HG02642 (cell line): ENCODE results near the gene OR2AT4.
"Not testable (repeated sequence)": the region's sequence is repeated elsewhere in the genome, so short reads cannot be mapped to it uniquely, and the experiment has no call there.

Experiments used
- ATAC-seq: cut with Tn5 transposase; IDR thresholded peaks from one replicate; pipeline ENCODE4 v1.9.1; 2021; ENCODE audit warnings: mild to moderate bottlenecking; ENCODE audit not compliant: unreplicated experiment, poor library complexity

OR2AT4 gene

DNA sequence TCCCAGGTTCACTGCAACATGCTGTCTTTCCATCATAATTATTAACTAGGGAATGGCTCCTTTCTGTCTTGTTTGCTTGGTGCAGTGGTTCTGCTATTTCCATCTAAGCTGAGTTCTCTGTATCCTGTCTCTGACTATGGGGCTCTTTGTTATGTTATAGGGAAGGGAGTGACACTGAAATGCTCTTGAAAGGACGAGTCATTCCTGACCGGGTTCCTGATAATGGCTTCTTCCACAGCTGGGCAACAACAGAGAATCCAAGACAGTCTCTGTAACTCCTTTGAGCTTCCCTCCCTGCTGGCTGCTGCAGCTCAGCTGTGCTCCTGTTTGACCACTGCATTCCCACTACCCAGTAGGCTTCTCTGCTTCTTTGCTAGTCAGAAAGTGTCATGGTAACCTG is 24.1 kb downstream of the OR2AT4 start:
- no peak for ATAC-seq

DNA sequence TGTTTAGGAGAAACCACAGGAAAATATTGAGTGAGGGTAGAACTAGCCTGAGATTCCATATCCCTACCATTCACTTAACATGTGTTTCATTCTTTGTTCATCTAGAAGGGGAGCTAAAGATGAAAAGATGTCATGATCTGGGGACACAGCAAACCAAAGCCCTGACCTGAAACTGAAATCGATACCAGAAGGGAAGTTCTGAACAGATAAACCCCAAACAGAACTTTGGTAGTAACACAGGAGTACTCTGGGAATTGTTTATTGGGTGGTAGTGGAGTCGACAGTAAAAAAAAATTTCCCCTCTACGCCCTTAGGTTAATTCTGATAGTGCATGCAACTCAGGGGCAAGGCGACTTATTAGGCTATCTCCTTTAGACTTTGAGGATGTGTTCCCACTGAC is 27.2 kb downstream of the OR2AT4 start:
- no peak for ATAC-seq

DNA sequence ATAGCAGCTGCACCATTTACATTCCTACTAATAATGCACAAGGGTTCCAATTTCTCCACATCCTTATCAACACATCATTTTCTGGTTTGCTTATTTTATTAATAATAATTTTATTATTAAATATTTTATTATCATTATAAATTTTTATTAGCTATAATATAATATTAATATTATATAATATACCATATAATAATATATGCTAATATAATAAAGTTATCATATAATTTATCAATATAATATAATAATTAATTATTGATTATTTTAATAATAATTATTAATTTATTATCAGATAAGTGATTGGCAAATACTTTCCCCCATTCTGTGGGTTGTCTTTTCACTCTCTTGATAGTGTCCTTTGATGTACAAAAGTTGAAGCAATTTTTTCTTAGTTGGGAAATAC is 27.7 kb downstream of the OR2AT4 start:
- no peak for ATAC-seq

GRCh38 chr11:75068559-75068958 is 28.1 kb downstream of the OR2AT4 start:
- ATAC-seq, result no peak

DNA sequence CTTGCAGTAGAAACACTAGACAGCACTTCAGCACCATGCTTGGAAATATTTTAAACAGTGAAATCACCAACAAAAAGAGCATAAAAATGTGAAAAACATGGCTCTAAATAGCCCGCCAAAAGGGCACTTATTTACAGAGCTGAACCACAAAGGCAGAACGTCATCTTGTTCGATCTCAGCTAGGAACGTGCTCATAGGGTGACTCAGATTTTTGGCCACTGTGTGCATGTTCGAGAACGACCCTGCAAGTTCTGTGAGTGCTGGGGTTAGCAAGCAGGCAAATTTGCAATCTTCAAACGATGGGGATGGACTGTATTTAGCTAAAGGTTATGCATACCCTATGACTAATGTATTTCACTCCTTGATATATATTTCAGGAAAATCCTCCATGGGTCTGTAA is 30.6 kb downstream of the OR2AT4 start:
- ATAC-seq, result no peak

DNA sequence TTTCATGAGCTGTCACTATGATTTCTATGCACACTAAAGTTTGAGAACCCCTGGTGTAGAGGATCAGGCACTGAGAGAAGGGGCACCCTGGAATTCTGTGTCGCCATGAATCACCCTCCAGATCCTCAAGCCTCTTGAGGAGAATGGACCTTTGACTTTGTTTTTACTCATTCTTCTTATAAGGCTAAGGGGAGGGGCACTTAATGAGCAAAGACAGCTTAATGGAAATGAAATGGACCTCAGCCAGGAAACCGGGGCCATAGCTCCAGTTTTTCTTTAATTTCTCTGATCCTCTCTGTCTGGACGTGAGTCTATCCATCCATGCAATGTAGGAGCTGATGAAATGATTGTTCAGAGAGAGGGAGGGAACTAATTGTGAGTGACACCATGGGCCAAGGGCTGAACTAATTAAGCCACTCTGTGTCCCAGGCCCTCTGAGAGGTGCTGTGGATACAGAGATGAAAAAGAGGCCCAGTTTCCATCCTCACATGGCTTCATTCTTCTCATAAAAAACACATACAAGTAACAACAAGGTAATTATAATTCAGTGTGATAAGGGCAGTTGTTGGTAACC is 32.8 kb downstream of the OR2AT4 start:
- ATAC-seq, result no peak

GRCh38 chr11:75059299-75059698 is 37.4 kb downstream of the OR2AT4 start:
- ATAC-seq, result no peak

DNA sequence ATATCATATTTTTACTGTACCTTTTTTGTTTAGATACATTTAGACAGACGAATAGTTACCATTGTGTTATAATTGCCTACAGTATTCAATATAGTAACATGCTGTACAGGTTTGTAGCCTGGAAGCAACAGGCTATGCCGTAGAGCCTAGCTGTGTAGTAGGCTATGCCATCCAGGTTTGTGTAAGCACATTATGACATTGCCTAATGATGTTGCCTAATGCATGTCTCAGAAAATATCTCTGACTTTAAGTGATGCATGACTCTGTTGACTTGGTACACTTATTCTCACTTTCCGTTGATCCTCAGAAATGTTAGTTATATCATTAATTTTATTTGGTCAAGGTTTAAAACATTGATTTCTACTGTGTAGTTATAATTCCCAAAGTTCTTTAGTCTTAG is 39.9 kb downstream of the OR2AT4 start:
- no peak for ATAC-seq

DNA sequence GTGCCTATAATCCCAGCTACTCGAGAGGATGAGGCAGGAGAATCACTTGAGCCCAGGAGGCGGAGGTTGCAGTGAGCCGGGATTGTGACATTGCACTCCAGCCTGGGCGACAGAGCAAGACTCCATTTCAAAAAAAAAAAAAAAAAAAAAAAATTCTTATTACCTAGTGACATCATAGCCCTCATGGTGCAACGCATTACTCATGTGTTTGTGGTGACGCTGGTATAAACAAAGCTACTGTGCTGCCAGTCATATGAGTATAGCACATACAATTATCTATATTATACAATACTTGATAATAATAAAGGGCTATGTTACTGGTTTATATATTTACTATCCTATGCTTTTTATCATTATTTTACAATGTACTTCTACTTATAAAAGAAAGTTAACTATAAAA is 41.2 kb downstream of the OR2AT4 start:
- no peak for ATAC-seq

GRCh38 chr11:75052457-75052856 is 44.2 kb downstream of the OR2AT4 start:
- ATAC-seq, result no peak

GRCh38 chr11:75051043-75051442 is 45.6 kb downstream of the OR2AT4 start:
- ATAC-seq, result no peak

DNA sequence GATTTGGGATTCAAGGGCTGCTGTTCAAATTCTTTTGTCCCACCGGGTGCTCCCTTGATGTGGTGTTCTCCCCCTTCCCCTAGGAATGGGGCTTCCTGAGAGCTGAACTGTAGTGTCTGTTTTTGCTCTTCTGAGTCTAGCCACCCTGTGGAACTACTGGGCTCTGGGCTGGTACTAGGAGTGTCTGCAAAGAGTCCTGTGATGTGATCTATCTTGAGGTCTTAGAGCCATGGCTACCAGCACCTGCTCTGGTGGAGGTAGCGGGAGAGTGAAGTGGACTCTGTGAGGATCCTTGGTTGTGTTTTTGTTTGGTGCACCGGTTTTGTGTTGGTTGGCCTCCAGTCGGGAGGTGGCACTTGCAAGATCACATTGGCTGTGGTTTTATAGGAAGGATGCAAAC is 46.2 kb downstream of the OR2AT4 start:
- ATAC-seq, result no peak

DNA sequence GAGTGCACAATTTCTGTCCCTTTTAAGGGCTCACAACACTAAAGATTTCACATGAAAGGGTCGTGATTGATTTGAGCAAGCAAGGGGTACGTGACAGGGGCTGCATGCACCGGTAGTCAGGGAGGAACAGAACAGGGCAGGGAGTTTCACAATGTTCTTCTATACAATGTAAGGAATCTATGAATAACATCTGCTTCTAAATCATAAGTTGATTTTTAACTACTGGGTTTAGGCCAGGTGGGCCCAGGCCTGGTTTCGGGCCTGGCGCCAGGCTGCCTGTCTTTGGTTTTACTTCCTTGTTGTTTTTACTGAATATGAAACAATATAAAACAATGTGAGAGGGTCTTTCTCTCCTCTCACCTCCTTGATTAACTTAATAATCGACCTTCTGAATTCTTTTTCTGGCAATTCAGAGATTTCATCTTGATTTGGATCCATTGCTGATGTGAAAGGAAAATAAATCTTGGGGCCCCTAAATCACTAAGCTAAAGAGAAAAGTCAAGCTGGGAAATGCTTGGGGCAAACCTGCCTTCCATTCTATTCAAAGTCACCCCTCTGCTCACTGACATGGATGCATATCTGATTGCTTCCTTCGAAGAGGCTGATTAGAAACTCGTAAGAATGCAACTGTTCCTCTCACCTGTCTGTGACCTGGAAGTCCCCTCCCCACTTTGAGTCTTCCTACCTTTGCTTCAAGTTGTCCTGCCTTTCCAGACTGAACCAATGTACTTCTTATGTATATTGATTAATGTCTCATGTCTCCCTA is 47.0 kb downstream of the OR2AT4 start:
- ATAC-seq, result not testable (repeated sequence)

DNA sequence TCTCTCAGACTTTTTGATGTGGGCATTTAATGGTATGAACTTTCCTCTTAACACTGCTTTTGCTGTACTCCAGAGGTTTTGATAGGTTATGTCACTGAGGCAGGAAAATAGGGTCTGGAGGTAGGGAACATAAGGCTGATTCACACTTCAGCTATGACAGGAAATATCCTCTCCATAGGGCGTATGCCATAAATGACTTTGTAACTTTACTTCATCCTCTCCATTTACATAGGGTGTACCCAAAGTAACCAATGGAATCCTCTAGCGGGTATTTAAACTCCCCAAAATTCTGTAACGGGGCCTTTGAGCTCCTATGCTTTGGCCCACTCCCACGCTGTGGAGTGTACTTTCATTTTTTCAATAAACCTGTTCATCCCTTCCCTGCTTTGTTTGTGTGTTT is 49.5 kb downstream of the OR2AT4 start:
- no peak for ATAC-seq

DNA sequence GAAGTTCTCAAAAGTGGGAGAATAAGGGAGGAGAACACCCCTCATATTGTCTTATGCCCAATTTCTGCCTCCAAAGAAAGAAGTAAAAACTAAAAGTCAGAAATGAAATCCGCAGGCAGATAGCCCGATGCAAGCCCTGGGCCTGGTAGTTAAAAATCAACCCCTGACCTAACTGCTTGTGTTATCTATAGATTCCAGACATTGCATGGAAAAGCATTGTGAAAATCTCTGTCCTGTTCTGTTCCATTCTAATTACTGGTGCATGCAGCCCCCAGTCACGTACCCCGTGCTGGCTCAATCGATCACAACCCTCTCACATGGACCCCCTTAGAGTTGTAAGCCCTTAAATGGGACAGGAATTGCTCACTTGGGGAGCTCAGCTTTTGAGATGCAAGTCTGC is 50.0 kb downstream of the OR2AT4 start:
- ATAC-seq, result not testable (repeated sequence)

- not testable (repeated sequence) for ATAC-seq
These were observed 52.1 kb downstream of the OR2AT4 start for GRCh38 chr11:75044381-75045170.

GRCh38 chr11:75041821-75042220 is 54.9 kb downstream of the OR2AT4 start:
- not testable (repeated sequence) for ATAC-seq

DNA sequence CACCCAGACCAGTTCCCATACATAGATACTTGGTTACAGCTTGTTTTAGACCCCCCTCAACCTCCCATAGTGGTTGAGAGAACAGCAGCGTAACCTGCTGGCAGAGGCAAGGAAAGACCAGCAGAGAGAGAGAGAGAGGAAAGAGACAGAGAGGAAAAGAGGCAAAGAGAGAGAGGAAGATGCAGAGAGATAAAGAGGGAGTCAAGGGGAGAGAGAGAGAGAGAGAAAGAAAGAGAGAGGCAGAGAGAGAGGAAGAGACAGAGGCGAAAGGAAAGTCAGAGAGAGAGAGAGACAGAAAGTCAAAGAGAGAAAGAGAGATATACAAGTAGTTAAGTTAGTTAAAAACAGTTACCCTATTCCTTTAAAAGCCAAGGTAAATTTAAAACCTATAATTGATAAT is 55.4 kb downstream of the OR2AT4 start:
- ATAC-seq, result no peak

DNA sequence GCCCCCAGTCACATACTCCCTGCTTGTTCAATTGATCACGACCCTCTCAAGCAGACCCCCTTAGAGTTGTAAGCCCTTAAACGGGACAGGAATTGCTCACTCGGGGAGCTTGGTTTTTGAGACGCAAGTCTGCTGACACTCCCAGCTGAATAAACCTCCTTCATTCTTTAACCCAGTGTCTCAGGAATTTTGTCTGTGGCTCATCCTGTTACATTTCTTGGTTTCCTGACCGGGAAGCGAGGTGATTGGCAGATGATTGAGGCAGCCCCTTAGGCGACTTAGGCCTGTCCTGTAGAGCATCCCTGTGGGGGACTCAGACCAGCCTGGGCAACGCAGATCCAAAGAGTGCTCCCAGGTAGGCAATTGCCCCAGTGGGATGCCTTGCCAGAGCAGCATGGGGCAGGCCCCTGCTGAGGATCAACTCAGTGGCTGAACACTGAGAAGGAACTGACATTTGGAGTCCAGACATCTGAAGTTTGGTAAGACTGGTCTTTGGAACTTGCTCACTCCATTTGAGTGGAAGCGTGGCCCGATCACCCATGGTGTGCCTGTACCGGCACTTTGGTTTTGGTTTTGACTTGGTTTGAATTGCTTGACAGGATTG is 56.4 kb downstream of the OR2AT4 start:
- ATAC-seq, result no peak

DNA sequence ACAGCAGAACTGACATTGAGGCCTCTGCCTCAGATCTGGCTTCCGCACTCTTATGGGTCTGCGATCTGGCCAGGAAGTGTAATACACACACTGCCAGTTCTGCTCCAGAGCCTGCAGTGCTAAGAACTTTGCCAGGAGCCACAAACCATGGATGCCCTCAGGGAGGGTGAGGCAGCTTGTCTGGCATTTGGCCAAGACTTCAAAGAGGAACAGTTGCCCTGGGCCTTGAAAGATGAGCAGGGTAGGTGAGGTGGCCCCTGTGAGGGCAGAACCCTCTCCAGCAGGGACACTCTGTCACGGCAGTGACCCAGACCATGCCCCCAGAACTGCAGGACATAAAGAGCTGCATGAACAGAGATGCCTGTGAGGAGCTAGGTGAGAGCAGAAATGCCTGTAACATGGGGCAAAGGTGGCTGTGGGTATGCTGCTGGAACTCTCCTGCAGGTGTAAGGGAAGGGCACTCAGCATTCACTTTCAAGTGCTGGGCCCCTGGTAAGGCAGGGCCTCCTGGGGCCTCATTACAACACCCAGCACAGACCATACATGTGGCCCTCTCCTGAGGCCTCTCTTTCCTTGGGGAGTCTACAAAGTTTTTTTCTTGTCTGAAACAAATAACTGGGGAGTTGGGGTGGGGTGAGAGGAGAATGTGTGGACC is 60.6 kb downstream of the OR2AT4 start:
- no peak for ATAC-seq

DNA sequence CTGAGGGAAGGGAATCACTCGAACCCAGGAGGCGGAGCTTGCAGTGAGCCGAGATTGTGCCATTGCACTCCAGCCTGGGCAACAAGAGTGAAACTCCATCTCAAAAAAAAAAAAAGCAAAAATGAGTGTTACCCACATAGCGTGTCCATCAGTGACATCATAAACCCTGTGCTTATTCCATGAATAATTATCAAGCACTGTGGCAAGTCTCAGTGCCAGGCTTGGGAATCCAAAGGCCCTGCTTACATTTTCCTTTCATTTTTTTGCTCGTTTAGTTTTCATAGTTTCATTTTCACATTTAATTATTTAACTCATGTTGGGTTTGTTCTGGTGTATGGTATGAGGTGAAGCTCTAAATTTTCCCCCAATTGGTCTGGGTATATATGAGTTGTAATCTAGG is 61.4 kb downstream of the OR2AT4 start:
- ATAC-seq, result no peak
